GM19438 (cell line): ENCODE measurements around the gene SLC36A3.
"Not testable (repeated sequence)": the region's sequence is repeated elsewhere in the genome, so short reads cannot be mapped to it uniquely, and the experiment has no call there.

Source experiments
- ATAC-seq: cut with Tn5 transposase; IDR thresholded peaks from one replicate; pipeline ENCODE4 v1.9.1; 2021; ENCODE audit warnings: low read depth; ENCODE audit not compliant: unreplicated experiment

SLC36A3 gene

DNA sequence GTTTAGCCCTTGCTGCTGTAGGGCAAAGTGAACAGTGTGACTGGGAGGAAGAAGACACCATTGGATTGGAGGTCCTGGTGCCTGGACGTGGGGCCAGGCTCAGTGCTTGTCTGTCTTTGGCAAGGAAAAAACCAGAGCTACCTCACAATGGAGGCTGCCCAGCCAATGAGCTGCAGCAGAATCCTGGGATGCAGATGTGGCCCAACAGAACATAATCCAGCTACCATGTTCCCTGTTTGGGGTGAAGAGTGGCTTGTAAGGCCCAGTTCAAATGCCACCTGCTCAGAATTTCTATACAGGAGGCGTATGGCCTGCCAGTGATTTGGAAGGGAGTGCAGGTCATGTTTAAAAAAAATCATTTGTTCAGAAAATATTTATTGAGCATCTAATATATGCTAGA, at the start of gene SLC36A3:
TSS of gene SLC36A3 (minus strand) at position 101 of the 400 bp plus-strand sequence. CDS start 412 bp downstream, outside the sequence.
- no peak for ATAC-seq

DNA sequence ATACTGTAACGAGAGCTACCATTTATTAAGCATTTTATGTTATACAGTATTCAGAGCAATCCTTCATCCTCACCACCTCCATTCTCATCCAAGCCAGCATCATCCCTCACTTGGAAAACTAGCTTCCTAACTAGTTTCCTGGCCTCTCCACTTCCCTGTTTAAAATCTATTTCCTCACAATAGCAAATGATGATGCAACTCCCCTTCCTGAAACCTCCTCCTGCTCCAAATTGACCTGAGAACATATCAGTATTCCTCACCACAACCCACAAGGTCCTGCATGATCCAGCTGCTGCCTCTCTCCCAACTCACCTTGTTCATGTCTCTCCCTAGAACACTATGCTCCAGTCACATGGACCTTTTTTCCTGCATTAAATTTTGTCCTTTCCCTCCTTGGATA, 48.1 kb upstream of the SLC36A3 start:
- ATAC-seq = no peak

DNA sequence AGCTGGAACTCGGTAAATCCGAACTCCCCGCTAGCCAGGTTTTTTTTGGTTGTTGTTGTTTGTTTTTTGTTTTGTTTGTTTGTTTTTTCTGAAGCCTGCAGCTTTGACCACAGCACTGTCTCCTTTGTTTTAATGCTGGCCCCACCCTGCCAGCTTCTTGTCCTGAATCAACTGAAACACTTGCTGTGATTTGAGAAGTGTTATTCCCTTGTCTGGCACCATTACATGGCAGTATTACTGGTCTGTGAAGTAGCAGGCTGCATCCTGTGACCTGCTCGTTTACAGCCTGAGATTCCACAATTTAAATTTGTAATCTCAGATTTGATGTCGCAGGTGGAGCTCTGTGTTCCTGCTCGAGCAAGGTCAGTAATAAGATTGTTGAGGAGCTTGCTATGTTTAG, 45.2 kb upstream of the SLC36A3 start:
- ATAC-seq = no peak

GRCh38 chr5:151347369-151347768, 43.8 kb upstream of the SLC36A3 start, which contains the start of gene SLC36A2:
SLC36A2 (minus strand) TSS chr5:151347559; CDS start chr5:151347460, 99 bp downstream.
- no peak for ATAC-seq

GRCh38 chr5:151345808-151346478, 42.4 kb upstream of the SLC36A3 start:
- no peak for ATAC-seq

DNA sequence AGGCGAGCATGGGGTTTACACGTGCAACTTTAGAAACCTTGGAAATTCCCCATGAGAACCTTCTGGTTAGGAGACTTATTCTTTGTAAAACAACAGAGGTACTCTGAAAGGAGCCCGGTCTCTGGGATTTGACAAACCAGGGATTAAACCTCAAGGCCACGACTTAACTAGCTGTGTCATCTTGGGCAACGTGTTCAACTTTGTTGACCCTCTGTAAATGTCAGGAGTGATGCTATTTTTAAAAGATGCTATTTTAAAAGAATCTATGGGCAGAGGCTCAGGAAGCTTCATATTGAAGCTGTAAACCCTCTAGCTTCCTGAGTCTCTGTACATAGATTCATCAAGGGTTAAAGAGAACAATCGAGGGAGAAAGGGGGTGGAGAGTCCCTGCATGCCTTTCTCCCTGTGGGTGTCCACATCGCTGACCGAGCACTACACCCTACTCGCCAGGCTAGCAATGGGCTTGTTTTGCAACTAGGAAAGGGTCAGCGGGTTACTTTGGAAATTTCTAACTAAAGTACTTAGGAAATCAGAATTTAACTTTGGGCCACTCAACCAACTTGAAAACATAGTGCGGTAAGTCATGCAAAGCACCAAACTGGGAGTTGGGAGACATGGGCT, 41.7 kb upstream of the SLC36A3 start:
- ATAC-seq = no peak

GRCh38 chr5:151344088-151344487, 40.5 kb upstream of the SLC36A3 start:
- no peak for ATAC-seq

DNA sequence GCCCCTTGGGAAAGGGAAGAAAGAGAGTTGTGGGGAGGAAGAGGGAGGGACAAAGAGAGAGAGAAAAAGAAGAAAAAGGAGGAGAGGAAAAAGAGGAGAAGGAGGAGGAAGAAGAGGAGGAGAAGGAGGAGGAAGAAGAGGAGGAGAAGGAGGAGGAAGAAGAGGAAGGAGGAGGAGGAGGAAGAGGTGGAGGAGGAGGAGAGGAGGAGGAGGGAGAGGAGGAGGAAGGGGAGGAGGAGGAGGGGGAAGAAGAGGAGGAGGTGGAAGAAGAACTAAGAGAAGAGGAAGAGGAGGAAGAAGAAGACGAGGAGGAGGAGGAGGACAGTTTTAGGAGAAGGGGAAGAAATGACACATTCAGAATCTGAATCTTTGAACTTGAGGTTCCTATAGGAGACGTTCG, 36.4 kb upstream of the SLC36A3 start:
- no peak for ATAC-seq

DNA sequence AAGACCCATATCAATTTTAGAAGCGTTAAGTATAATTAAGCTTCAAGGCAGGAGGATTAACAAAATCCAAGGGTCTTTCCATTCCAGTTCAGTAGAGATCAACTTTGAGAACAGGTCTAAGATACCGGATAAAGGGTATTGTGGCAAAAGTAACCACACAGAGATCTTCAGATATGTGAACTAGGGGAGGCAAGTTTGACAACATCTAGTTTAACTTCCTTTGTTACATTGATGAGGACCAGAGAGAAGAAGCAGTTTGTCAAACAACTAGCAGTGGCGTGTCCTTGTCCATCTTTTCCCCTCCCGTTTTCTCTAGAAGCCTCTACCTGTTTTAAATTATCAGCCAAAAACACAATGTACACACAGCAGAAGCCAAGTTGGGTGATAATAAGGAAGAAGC, 35.2 kb upstream of the SLC36A3 start:
- ATAC-seq = no peak

DNA sequence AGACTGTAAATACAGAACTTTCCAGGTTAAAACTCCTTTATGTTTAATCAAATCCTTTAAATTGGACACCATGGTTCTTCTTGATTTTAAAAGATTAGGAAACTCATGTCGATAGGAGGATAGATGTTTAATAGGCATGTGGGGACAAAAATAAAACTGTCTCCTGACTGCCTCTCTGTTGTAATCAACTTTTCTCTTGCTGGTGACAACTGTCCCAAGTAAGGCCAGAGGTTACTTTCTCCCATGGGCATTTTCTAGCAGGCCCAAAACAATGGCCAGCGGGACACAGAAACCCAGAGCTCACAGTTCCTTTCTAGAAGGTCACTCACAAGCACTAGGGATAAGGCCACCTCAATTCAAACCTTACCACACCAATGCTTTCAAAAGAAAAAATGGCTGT, 29.3 kb upstream of the SLC36A3 start:
- ATAC-seq = no peak

GRCh38 chr5:151328734-151329133, 25.2 kb upstream of the SLC36A3 start:
- no peak for ATAC-seq

DNA sequence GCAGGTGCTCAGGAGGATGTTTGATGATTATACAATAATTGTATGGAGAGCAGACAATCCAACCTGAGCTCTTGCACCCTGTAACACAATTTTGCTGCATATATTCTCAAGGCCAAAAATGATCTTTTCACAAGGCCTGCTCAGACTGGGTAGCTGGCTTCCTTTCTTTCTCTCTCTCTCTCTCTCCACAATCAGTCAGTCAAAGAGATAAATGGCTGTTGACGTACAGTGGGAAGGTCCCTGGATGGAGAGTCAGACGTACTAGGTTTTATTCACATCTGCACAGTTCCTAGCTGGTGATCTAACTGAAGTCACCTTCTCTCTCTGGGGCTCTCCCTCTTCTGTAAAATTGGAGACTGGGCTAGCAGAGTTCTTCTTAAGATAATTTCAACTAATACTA, 24.0 kb upstream of the SLC36A3 start:
- ATAC-seq = no peak

DNA sequence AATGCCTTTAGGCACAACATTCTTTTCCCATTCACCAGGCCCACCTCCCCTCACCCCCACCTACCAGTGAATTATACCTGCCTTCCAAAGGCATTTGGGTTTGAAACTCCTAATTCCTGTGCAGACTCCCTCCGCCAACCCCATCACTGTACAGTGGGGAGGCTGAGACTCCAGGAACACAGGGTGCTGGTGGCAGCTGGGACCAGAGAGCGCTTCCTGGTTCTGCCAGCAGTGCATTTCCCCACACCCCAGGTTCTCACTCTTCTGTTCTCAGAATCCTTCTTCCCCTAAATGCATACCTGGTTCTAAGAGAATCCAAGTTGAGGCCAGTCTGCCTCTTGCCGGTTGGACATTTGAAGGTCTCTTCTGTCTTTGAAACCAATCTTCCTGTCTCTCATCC, 22.7 kb upstream of the SLC36A3 start:
- ATAC-seq = no peak

GRCh38 chr5:151320481-151320880, 16.9 kb upstream of the SLC36A3 start:
- ATAC-seq = no peak

DNA sequence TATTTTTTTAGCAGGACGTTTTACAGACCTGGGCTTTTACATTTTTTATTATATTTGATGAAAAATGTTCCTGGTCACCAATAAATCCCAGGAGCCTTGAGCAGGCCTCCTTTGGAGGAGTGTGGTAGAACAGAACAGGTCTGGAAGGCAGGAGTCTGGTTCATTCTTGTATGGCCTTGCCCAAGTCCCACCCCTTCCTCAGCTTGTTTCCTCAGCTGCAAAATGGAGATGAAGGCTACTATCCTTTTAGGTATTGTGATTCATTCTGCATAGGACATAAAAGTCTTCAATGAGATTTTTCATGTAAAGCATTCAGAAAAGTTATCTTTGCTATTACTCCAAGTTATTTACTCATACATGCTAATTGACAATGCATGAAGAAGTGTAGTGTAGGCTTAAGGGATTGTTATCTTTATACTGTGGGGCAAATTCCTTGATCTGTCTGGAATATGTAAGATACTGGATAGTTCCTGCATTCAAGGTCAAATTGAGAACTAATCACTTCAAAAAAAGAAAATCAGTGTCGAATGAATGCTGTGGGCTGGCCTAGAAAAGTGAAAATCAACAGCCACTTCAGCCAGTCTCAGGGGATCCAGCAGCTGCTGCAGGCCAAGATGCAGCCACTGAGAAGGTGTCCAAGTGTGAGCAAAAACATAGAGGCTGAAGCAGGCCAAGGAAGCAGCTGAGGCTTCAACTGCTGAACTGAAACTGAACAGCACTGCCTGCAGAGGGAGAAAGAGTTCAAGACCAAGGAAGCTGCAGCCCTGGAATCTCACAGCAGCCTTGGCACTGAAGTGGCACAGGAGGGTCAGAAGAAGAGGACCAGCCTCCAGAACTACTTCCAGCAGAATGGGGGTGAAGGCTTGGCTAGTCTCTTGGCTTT, 15.5 kb upstream of the SLC36A3 start:
- no peak for ATAC-seq

- no peak for ATAC-seq
Observed at GRCh38 chr5:151317871-151318270, 14.3 kb upstream of the SLC36A3 start.

- peak; percentile 76 for ATAC-seq
Observed at GRCh38 chr5:151315998-151316597, 12.5 kb upstream of the SLC36A3 start.

GRCh38 chr5:151313357-151313756, 9.8 kb upstream of the SLC36A3 start:
- no peak for ATAC-seq

DNA sequence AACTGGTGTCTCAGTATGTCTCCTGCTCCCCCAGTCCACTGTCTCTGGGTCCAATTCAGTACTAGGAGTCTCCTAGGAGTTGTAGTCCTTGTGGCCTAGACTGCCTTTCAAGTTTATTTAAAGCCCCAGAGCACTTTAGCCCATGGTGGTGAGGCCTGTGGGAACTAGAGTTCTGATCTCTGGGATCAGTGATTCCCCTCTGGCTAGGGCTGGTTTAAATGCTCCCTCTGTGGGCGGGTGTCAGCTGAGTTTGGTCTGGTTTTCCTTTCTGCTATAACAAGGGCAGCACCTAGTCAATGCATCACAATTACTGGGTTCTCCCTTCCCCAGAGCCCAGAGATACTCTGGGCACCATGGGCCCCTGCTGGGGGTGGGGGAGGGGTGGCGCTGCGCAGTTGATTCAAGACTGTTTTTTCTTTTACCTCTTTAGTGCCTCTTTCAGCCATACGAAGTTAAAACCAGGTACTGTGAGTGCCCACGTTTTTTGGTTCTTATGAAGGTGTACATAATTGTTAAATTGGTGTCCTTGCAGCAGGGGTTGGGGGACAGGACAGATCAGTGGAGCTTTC, 9.3 kb upstream of the SLC36A3 start:
- ATAC-seq = no peak

DNA sequence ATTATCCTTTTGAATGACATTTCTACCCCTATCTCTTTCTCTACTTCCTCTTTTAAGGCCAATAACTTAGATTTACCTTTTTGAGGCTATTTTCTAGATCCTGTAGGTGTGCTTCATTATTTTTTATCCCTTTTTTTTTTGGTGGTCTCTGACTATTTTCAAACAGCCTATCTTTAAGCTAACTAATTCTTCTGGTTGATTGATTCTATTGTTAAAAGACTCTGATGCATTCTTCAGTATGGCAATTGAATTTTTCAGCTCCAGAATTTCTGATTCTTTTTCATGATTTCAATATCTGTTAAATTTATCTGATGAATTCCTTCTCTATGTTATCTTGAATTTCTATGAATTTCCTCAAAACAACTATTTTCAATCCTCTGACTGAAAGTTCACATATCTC, 7.4 kb upstream of the SLC36A3 start:
- ATAC-seq = no peak

GRCh38 chr5:151309821-151310220, 6.3 kb upstream of the SLC36A3 start:
- ATAC-seq = not testable (repeated sequence)
